ENCODE results near the gene PHF10.

DNA sequence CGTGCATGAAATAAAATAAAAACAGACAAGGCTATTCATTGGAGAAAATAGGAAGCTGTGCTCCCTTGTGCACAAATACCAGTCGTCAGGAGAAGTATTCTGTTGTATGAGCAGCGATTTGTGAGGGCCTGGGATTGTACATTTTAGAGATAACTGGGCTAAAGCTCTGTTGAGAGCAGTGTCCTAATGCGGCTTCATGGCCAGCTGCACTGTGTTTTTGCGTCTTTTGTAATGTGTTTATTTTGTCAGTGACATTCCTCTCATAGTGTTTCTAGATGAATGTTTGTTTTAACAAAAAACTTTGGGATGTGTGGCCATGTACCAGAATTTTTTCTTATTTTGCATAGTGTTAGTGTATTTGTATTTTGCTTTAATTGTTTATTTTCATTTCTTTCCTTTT is 41.9 kb upstream of the PHF10 start:
- TF ChIP-seq, protein P1, sequence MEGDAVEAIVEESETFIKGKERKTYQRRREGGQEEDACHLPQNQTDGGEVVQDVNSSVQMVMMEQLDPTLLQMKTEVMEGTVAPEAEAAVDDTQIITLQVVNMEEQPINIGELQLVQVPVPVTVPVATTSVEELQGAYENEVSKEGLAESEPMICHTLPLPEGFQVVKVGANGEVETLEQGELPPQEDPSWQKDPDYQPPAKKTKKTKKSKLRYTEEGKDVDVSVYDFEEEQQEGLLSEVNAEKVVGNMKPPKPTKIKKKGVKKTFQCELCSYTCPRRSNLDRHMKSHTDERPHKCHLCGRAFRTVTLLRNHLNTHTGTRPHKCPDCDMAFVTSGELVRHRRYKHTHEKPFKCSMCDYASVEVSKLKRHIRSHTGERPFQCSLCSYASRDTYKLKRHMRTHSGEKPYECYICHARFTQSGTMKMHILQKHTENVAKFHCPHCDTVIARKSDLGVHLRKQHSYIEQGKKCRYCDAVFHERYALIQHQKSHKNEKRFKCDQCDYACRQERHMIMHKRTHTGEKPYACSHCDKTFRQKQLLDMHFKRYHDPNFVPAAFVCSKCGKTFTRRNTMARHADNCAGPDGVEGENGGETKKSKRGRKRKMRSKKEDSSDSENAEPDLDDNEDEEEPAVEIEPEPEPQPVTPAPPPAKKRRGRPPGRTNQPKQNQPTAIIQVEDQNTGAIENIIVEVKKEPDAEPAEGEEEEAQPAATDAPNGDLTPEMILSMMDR (IDR thresholded peaks at IDR 0.05; ENCODE audit: low read length) = no peak
- TF ChIP-seq EZH2phosphoT487 (IDR thresholded peaks at IDR 0.05; ENCODE audit: low read length) (no peak), EZH2 (optimal IDR thresholded peaks at IDR 0.05; ENCODE audit: low read depth, low read length) (no peak)
